Measurements from ENCODE around the gene LRMDA.

DNA sequence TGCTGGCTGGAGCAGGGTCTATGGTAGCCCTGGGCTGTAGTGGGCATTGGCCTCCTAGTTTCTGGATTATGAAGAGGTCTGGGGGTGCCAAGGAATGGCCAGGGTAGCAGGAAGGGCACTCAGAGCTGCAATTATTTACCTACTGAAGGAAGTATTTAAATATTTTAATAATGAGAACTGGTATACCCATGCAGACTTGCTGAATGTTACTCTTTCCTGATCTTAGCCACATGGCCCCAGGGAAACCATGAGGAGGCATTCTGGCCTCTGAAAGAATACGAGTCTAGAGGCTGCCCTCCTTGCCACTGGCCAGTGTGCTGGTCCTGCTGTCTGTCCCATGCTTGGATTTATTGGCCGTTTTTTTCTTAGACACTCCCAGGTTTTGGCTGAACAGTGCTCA, 599.7 kb downstream of the LRMDA start:
- TF ChIP-seq EZH2phosphoT487 (IDR thresholded peaks at IDR 0.05; ENCODE audit: borderline replicate concordance, low read length) (no peak), EZH2 (IDR thresholded peaks at IDR 0.05; ENCODE audit: low read length, unreplicated experiment) (no peak)
